HG03066 (cell line): Measurements from ENCODE around the gene ADGRA3.

Experiments used
- ATAC-seq: cut with Tn5 transposase; IDR thresholded peaks from one replicate; pipeline ENCODE4 v1.9.1; 2021; ENCODE audit warnings: low read depth; ENCODE audit not compliant: unreplicated experiment

The ADGRA3 gene

GRCh38 chr4:22510750-22511149 lies 5.1 kb downstream of the ADGRA3 start:
- no peak for ATAC-seq

GRCh38 chr4:22508376-22508775 lies 7.5 kb downstream of the ADGRA3 start:
- no peak for ATAC-seq

GRCh38 chr4:22504922-22505321 lies 10.9 kb downstream of the ADGRA3 start:
- ATAC-seq: no peak

GRCh38 chr4:22504447-22504846 lies 11.4 kb downstream of the ADGRA3 start:
- ATAC-seq: no peak

GRCh38 chr4:22502895-22503814 lies 12.7 kb downstream of the ADGRA3 start:
- no peak for ATAC-seq

GRCh38 chr4:22501715-22502095 lies 14.2 kb downstream of the ADGRA3 start:
- no peak for ATAC-seq

GRCh38 chr4:22500831-22501714 lies 14.8 kb downstream of the ADGRA3 start:
- ATAC-seq: peak; percentile 56

- no peak for ATAC-seq
These were observed 15.7 kb downstream of the ADGRA3 start for GRCh38 chr4:22500128-22500611.

- no peak for ATAC-seq
These were observed 17.0 kb downstream of the ADGRA3 start for GRCh38 chr4:22498866-22499265.

- no peak for ATAC-seq
These were observed 19.6 kb downstream of the ADGRA3 start for GRCh38 chr4:22496165-22496813.

- ATAC-seq: no peak
These were observed 22.3 kb downstream of the ADGRA3 start for GRCh38 chr4:22493523-22493922.

- no peak for ATAC-seq
These were observed 22.9 kb downstream of the ADGRA3 start for GRCh38 chr4:22492987-22493386.

GRCh38 chr4:22491939-22492338 lies 23.9 kb downstream of the ADGRA3 start:
- ATAC-seq: no peak

- ATAC-seq: no peak
These were observed 25.0 kb downstream of the ADGRA3 start for GRCh38 chr4:22490718-22491315.

- ATAC-seq: no peak
These were observed 27.8 kb downstream of the ADGRA3 start for GRCh38 chr4:22488106-22488505.

- ATAC-seq: no peak
These were observed 28.5 kb downstream of the ADGRA3 start for GRCh38 chr4:22487328-22487727.

- ATAC-seq: no peak
These were observed 29.6 kb downstream of the ADGRA3 start for GRCh38 chr4:22486276-22486675.

- no peak for ATAC-seq
These were observed 30.1 kb downstream of the ADGRA3 start for GRCh38 chr4:22485737-22486136.

- ATAC-seq: no peak
These were observed 32.3 kb downstream of the ADGRA3 start for GRCh38 chr4:22483551-22483981.
